CD8-positive, alpha-beta memory T cell (primary cell): ENCODE results near the gene GOLGB1. TPM values are rescaled to one million over a fixed set of nuclear protein-coding genes. Genes with fewer than 3 reads are reported as not detected.
"Not testable (repeated sequence)": the region's sequence is repeated elsewhere in the genome, so short reads cannot be mapped to it uniquely, and the experiment has no call there.

Experiments
- CTCF ChIA-PET: fragments of 350-600 bp; sonication (Branson Sonifier 250); formaldehyde crosslinking; loops from one replicate; lab custom pipeline; 2021; ENCODE audit warnings: antibody characterized with exemption; lab: Charles Lee
- POLR2A ChIA-PET: fragments of 350-600 bp; sonication (Branson Sonifier 250); formaldehyde crosslinking; loops from one replicate; lab custom pipeline; 2021; ENCODE audit warnings: antibody characterized with exemption; lab: Charles Lee
- DNase-seq, 5 donors: peaks; one replicate each; pipeline versions ENCODE4 v3.0.0 to v3.0.0-alpha.2; 2020 to 2022; ENCODE audit warnings: mixed read lengths in 1 of 5
- H3K27ac ChIP-seq: one replicate; pipeline ENCODE4 v1.7.0; 2013; ENCODE audit warnings: low read depth, mild to moderate bottlenecking, low read length, moderate library complexity
- H3K27me3 ChIP-seq: 2 replicates; pipeline ENCODE4 v1.7.0; 2013; ENCODE audit warnings: low read length, mild to moderate bottlenecking; ENCODE audit not compliant: insufficient read depth, poor library complexity, severe bottlenecking
- H3K36me3 ChIP-seq: 2 replicates; pipeline ENCODE4 v1.7.0; 2013; ENCODE audit warnings: mild to moderate bottlenecking, low read length, moderate library complexity; ENCODE audit not compliant: insufficient read depth
- H3K4me1 ChIP-seq: 2 replicates; pipeline ENCODE4 v1.7.0; 2013; ENCODE audit warnings: mild to moderate bottlenecking, low read length, moderate library complexity; ENCODE audit not compliant: insufficient read depth
- H3K4me3 ChIP-seq: 2 replicates; pipeline ENCODE4 v1.7.0; 2013; ENCODE audit warnings: mild to moderate bottlenecking, low read length
- H3K9me3 ChIP-seq: 2 replicates; pipeline ENCODE4 v1.7.0; 2013; ENCODE audit warnings: mild to moderate bottlenecking, low read length
- H3K27ac Mint-ChIP-seq, 8 donors: one replicate each; pipeline ENCODE4 v1.8.0; 2020 to 2021; ENCODE audit warnings: mixed read lengths in 8 of 8, mild to moderate bottlenecking in 6 of 8, inconsistent platforms in 3 of 8, moderate library complexity in 3 of 8
- H3K27me3 Mint-ChIP-seq, 2 donors: one replicate each; pipeline ENCODE4 v1.8.0; 2020 to 2021; ENCODE audit warnings: mixed read lengths in 2 of 2, mild to moderate bottlenecking in 1 of 2, moderate library complexity in 1 of 2
- H3K36me3 Mint-ChIP-seq, 3 donors: one replicate each; pipeline ENCODE4 v1.8.0; 2020 to 2021; ENCODE audit warnings: mixed read lengths in 3 of 3, inconsistent platforms in 1 of 3, mild to moderate bottlenecking in 1 of 3
- H3K4me1 Mint-ChIP-seq, 3 donors: one replicate each; pipeline ENCODE4 v1.8.0; 2020 to 2021; ENCODE audit warnings: mixed read lengths in 3 of 3, inconsistent platforms in 1 of 3, mild to moderate bottlenecking in 1 of 3
- H3K4me3 Mint-ChIP-seq, 7 donors: one replicate each; pipeline ENCODE4 v1.8.0; 2020 to 2021; ENCODE audit warnings: mixed read lengths in 7 of 7, mild to moderate bottlenecking in 6 of 7, moderate library complexity in 4 of 7, inconsistent platforms in 2 of 7
- H3K9me3 Mint-ChIP-seq, 5 donors: one replicate each; pipeline ENCODE4 v1.8.0; 2020 to 2022; ENCODE audit warnings: mixed read lengths in 5 of 5, mild to moderate bottlenecking in 3 of 5, moderate library complexity in 2 of 5, inconsistent platforms in 1 of 5
- polyA plus RNA-seq: library from polyadenylated mRNA; unstranded; fragments of 300-500 nt; fragmentation: Illumina TruSeq; gene quantifications from one replicate; pipeline ENCODE4 v1.2.3, GENCODE V29; 2021
- total RNA-seq, 2 experiments: library from RNA; stranded (reverse); gene quantifications; one replicate each; pipeline ENCODE4 v1.2.3, GENCODE V29; 2021

GOLGB1 gene
- total and polyA plus RNA-seq, 3 experiments from 2014 or later, result 16.0 to 20.6 (median 17.3) TPM

GRCh38 chr3:121698476-121698875 lies 51.1 kb downstream of the GOLGB1 start:
- peaks cover 29 to 35% (median 34%) of the 10 kb centered on the region in 3 donors for H3K36me3 Mint-ChIP-seq
- peak overlapping the region in 1 of 8 donors; percentile 81 for H3K27ac Mint-ChIP-seq
- Histone ChIP-seq H3K9me3 (no peaks in the 10 kb centered on the region), H3K4me1 (no peaks in the 10 kb centered on the region), H3K27me3 (no peaks in the 10 kb centered on the region), H3K27ac (no peak overlapping the region), H3K36me3 (peaks cover 17% of the 10 kb centered on the region), H3K4me3 (no peak overlapping the region)
- ChIA-PET POLR2A (no interaction called here), CTCF (interaction anchor here (2.2 kb wide), 1 partner anchor 17 kb away, joined by 5 read pairs; no protein-coding TSS in a partner anchor)
- H3K9me3 Mint-ChIP-seq, result no peaks in the 10 kb centered on the region
- no peak overlapping the region for H3K4me3 Mint-ChIP-seq
- DNase-seq, result no peak
- no peaks in the 10 kb centered on the region for H3K4me1 Mint-ChIP-seq
- no peaks in the 10 kb centered on the region for H3K27me3 Mint-ChIP-seq

GRCh38 chr3:121696186-121696585 lies 53.4 kb downstream of the GOLGB1 start:
- no peak overlapping the region for H3K4me3 Mint-ChIP-seq
- DNase-seq, result no peak
- Histone ChIP-seq H3K4me1 (no peaks in the 10 kb centered on the region), H3K4me3 (no peak overlapping the region), H3K27ac (no peak overlapping the region), H3K27me3 (no peaks in the 10 kb centered on the region), H3K9me3 (no peaks in the 10 kb centered on the region), H3K36me3 (peaks cover 9% of the 10 kb centered on the region)
- no peak overlapping the region for H3K27ac Mint-ChIP-seq
- H3K9me3 Mint-ChIP-seq, result no peaks in the 10 kb centered on the region
- POLR2A ChIA-PET, result no interaction called here
- CTCF ChIA-PET, result interaction anchor here (1.3 to 1.9 kb wide), 3 partner anchors 9 to 22 kb away, joined by 3 to 5 read pairs (median 4); no protein-coding TSS in a partner anchor
- H3K27me3 Mint-ChIP-seq, result no peaks in the 10 kb centered on the region
- H3K36me3 Mint-ChIP-seq, result peaks cover 25 to 35% (median 34%) of the 10 kb centered on the region in 3 donors
- H3K4me1 Mint-ChIP-seq, result peaks cover 3 to 4% (median 4%) of the 10 kb centered on the region in 3 donors

DNA sequence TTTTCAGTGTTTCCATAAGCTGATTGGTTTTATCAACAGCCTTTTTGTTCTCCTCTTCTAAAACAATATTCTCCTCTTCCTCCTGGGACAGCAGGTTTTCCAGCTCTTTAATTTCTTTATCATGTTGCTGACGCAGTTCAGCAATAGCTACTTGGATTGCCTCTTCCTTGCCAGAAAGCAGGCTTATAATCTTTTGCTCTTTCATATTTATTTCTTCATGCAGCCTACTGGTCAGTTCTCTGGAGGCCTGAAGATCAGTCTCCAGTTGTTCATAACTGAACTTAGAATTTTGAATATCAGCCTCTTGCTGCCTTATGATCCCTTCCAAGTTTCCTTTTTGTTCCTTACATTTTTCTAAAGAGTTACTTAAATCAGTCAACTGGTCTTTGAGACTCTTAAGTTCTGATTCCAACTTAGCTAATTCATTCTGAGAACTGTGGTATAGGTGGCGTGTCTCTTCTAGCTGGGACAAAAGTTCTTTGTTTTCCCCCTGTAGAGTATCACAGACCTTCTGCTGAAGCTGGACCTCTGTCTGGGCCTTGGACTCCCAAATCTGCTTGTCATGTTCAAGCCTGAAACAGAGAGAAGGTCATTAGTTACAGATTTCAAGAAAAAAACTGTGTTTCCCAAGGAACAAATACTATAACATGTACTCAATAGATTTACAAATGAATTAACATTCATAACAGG lies 57.4 kb downstream of the GOLGB1 start:
- Histone ChIP-seq H3K27ac (no peak overlapping the region), H3K9me3 (no peaks in the 10 kb centered on the region), H3K4me3 (no peak overlapping the region), H3K4me1 (no peaks in the 10 kb centered on the region), H3K27me3 (no peaks in the 10 kb centered on the region), H3K36me3 (no peaks in the 10 kb centered on the region)
- peaks cover 3 to 10% (median 7%) of the 10 kb centered on the region in 3 donors for H3K4me1 Mint-ChIP-seq
- peak overlapping the region in 2 of 8 donors; percentile 1 to 20 for H3K27ac Mint-ChIP-seq
- H3K4me3 Mint-ChIP-seq, result no peak overlapping the region
- H3K36me3 Mint-ChIP-seq, result peaks cover 15 to 43% (median 24%) of the 10 kb centered on the region in 3 donors
- H3K9me3 Mint-ChIP-seq, result no peaks in the 10 kb centered on the region
- no peaks in the 10 kb centered on the region for H3K27me3 Mint-ChIP-seq
- ChIA-PET CTCF (no interaction called here), POLR2A (no interaction called here)
- DNase-seq, result no peak

GRCh38 chr3:121690777-121691405 lies 58.6 kb downstream of the GOLGB1 start:
- H3K36me3 Mint-ChIP-seq, result peaks cover 25 to 52% (median 31%) of the 10 kb centered on the region in 3 donors
- H3K4me3 Mint-ChIP-seq, result no peak overlapping the region
- peaks cover 3 to 10% (median 7%) of the 10 kb centered on the region in 3 donors for H3K4me1 Mint-ChIP-seq
- Histone ChIP-seq H3K27ac (no peak overlapping the region), H3K4me1 (no peaks in the 10 kb centered on the region), H3K9me3 (no peaks in the 10 kb centered on the region), H3K27me3 (no peaks in the 10 kb centered on the region), H3K4me3 (no peak overlapping the region), H3K36me3 (peaks cover 6% of the 10 kb centered on the region)
- H3K27me3 Mint-ChIP-seq, result no peaks in the 10 kb centered on the region
- ChIA-PET CTCF (no interaction called here), POLR2A (no interaction called here)
- H3K27ac Mint-ChIP-seq, result peak overlapping the region in 2 of 8 donors; percentile 70 to 75
- DNase-seq, result no peak
- H3K9me3 Mint-ChIP-seq, result peaks cover 0 to 2% (median 0%) of the 10 kb centered on the region in 5 donors

DNA sequence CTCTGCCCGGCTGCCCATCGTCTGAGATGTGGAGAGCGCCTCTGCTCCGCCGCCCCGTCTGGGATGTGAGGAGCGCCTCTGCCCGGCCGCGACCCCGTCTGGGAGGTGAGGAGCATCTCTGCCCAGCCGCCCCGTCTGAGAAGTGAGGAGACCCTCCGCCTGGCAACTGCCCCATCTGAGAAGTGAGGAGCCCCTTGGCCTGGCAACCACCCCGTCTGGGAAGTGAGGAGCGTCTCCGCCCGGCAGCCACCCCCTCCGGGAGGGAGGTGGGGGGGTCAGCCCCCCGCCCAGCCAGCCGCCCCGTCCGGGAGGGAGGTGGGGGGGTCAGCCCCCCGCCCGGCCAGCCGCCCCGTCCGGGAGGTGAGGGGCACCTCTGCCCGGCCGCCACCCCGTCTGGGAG lies 60.8 kb downstream of the GOLGB1 start:
- Mint-ChIP-seq H3K9me3 (peaks cover 0 to 13% (median 9%) of the 10 kb centered on the region in 5 donors), H3K36me3 (peaks cover 41 to 66% (median 42%) of the 10 kb centered on the region in 3 donors)
- H3K27me3 Mint-ChIP-seq, CTCF ChIA-PET, H3K4me1 Mint-ChIP-seq, H3K27ac ChIP-seq, H3K4me3 Mint-ChIP-seq, POLR2A ChIA-PET, H3K4me3 ChIP-seq, H3K27me3 ChIP-seq, H3K36me3 ChIP-seq, H3K9me3 ChIP-seq, H3K4me1 ChIP-seq, DNase-seq, H3K27ac Mint-ChIP-seq: not testable (repeated sequence)

GRCh38 chr3:121681792-121682191 lies 67.7 kb downstream of the GOLGB1 start:
- Mint-ChIP-seq H3K4me1 (no peaks in the 10 kb centered on the region), H3K9me3 (peaks cover 0 to 13% (median 9%) of the 10 kb centered on the region in 5 donors), H3K36me3 (peaks cover 37 to 82% (median 43%) of the 10 kb centered on the region in 3 donors), H3K4me3 (no peak overlapping the region), H3K27ac (peak overlapping the region in 1 of 8 donors; percentile 78), H3K27me3 (no peaks in the 10 kb centered on the region)
- no peak overlapping the region for H3K4me3 ChIP-seq
- ChIA-PET POLR2A (no interaction called here), CTCF (interaction anchor here (0.6 to 1.6 kb wide), 2 partner anchors 17 to 874 kb away, joined by 4 to 5 read pairs; no protein-coding TSS in a partner anchor)
- H3K4me1 ChIP-seq, result no peaks in the 10 kb centered on the region
- no peak overlapping the region for H3K27ac ChIP-seq
- no peaks in the 10 kb centered on the region for H3K27me3 ChIP-seq
- H3K9me3 ChIP-seq, result no peaks in the 10 kb centered on the region
- peaks cover 36% of the 10 kb centered on the region for H3K36me3 ChIP-seq
- no peak for DNase-seq

DNA sequence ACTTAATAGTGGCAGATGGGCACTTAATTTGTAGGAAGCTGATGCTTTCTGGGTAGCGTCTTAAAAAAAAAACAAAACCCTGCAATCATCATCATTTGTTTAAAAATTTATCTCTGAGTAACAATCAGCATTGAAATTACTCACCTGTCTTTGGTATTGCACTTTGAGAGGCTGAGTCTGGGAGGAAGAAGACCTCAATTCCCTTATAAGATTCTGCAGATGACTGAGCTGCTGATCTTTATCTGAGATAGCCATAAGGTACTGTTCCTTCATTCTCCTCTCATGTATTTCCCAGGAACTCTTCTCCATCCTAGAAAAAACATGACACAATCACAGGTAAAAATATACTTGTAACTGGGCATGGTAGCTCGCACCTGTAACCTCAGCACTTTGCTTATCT lies 72.4 kb downstream of the GOLGB1 start:
- no peaks in the 10 kb centered on the region for H3K9me3 ChIP-seq
- H3K4me1 ChIP-seq, result no peaks in the 10 kb centered on the region
- ChIA-PET CTCF (interaction anchor here (1.7 kb wide), 1 partner anchor 19 kb away, joined by 4 read pairs; no protein-coding TSS in a partner anchor), POLR2A (no interaction called here)
- H3K27me3 Mint-ChIP-seq, result no peaks in the 10 kb centered on the region
- H3K9me3 Mint-ChIP-seq, result no peaks in the 10 kb centered on the region
- H3K36me3 Mint-ChIP-seq, result peaks cover 22 to 86% (median 37%) of the 10 kb centered on the region in 3 donors
- DNase-seq, result no peak
- peaks cover 46% of the 10 kb centered on the region for H3K36me3 ChIP-seq
- no peak overlapping the region for H3K27ac Mint-ChIP-seq
- no peaks in the 10 kb centered on the region for H3K27me3 ChIP-seq
- H3K4me1 Mint-ChIP-seq, result no peaks in the 10 kb centered on the region
- H3K27ac ChIP-seq, result no peak overlapping the region
- H3K4me3 ChIP-seq, result no peak overlapping the region
- no peak overlapping the region for H3K4me3 Mint-ChIP-seq

DNA sequence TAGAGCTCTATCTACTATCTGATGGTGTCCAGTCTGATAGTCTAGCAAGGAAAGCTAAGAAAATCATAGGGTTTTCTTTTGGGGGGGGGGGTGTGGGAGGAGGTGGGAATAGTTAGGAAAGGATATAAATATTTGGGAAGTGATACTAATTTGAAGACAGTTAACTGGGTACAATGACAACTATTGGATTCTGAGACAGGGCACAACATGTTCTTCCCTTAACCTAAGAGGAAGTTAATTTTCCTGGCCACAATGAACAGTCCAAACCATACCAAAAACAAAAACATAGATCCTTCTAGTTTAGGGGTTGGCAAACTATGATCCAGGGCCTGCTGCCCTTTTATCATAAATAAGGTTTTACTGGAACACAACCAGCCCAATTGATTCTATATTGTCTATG lies 78.9 kb downstream of the GOLGB1 start:
- Histone ChIP-seq H3K27ac (no peak overlapping the region), H3K27me3 (no peaks in the 10 kb centered on the region), H3K4me3 (no peak overlapping the region), H3K9me3 (no peaks in the 10 kb centered on the region), H3K4me1 (no peaks in the 10 kb centered on the region), H3K36me3 (peaks cover 46% of the 10 kb centered on the region)
- no peak for DNase-seq
- Mint-ChIP-seq H3K9me3 (no peaks in the 10 kb centered on the region), H3K36me3 (peaks cover 20 to 86% (median 36%) of the 10 kb centered on the region in 3 donors), H3K27ac (no peak overlapping the region), H3K27me3 (no peaks in the 10 kb centered on the region), H3K4me1 (no peaks in the 10 kb centered on the region), H3K4me3 (no peak overlapping the region)
- POLR2A ChIA-PET, result no interaction called here
- CTCF ChIA-PET, result no interaction called here
